LNCaP clone FGC (cell line): Measurements from ENCODE around the gene NMB.
"Not testable (repeated sequence)": the region's sequence is repeated elsewhere in the genome, so short reads cannot be mapped to it uniquely, and the experiment has no call there.

Source experiments
- DNase-seq: peaks from one replicate; pipeline ENCODE4 v3.0.0-alpha.2; 2011; ENCODE audit warnings: low read depth
- H3K4me3 ChIP-seq: 2 replicates; pipeline ENCODE4 v1.5.1; 2011; ENCODE audit warnings: mild to moderate bottlenecking, low read depth, low read length, control low read depth
- CTCF ChIP-seq: IDR thresholded peaks from 2 replicates; pipeline ENCODE4 v1.5.1; 2012; ENCODE audit warnings: mild to moderate bottlenecking; ENCODE audit not compliant: control insufficient read depth, insufficient read depth; ENCODE audit errors: extremely low read depth

Gene NMB

GRCh38 chr15:84648539-84648938, 9.5 kb downstream of the NMB start:
- no peak overlapping the region for H3K4me3 ChIP-seq
- TF ChIP-seq CTCF: no peak
- no peak for DNase-seq

- no peak for TF ChIP-seq CTCF
- H3K4me3 ChIP-seq: no peak overlapping the region
- no peak for DNase-seq
Observed at GRCh38 chr15:84647726-84648125, 10.3 kb downstream of the NMB start.

- H3K4me3 ChIP-seq: no peak overlapping the region
- no peak for TF ChIP-seq CTCF
- DNase-seq: no peak
Observed at GRCh38 chr15:84645997-84646396, 12.0 kb downstream of the NMB start.

- TF ChIP-seq CTCF: no peak
- H3K4me3 ChIP-seq: no peak overlapping the region
- no peak for DNase-seq
Observed at GRCh38 chr15:84645496-84645895, 12.5 kb downstream of the NMB start.

- no peak overlapping the region for H3K4me3 ChIP-seq
- DNase-seq: no peak
- no peak for TF ChIP-seq CTCF
Observed at GRCh38 chr15:84643838-84644237, 14.2 kb downstream of the NMB start.

GRCh38 chr15:84642640-84643039, 15.4 kb downstream of the NMB start:
- H3K4me3 ChIP-seq, DNase-seq: not testable (repeated sequence)

- not testable (repeated sequence) for DNase-seq, H3K4me3 ChIP-seq
Observed at GRCh38 chr15:84641871-84642270, 16.1 kb downstream of the NMB start.

GRCh38 chr15:84638103-84638502, 19.9 kb downstream of the NMB start:
- peak; percentile 34 for TF ChIP-seq CTCF
- DNase-seq: no peak

More at GRCh38 chr15:84638103-84638502, 19.9 kb downstream of the NMB start:
- no peak overlapping the region for H3K4me3 ChIP-seq
